GM18508 (cell line): ENCODE data around the gene C1QTNF3.
"Not testable (repeated sequence)": the region's sequence is repeated elsewhere in the genome, so short reads cannot be mapped to it uniquely, and the experiment has no call there.

Experiments
- ATAC-seq: cut with Tn5 transposase; IDR thresholded peaks from one replicate; pipeline ENCODE4 v1.9.1; 2021; ENCODE audit warnings: moderate number of reproducible peaks; ENCODE audit not compliant: insufficient read depth, unreplicated experiment

Gene C1QTNF3, protein sequence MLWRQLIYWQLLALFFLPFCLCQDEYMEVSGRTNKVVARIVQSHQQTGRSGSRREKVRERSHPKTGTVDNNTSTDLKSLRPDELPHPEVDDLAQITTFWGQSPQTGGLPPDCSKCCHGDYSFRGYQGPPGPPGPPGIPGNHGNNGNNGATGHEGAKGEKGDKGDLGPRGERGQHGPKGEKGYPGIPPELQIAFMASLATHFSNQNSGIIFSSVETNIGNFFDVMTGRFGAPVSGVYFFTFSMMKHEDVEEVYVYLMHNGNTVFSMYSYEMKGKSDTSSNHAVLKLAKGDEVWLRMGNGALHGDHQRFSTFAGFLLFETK

DNA sequence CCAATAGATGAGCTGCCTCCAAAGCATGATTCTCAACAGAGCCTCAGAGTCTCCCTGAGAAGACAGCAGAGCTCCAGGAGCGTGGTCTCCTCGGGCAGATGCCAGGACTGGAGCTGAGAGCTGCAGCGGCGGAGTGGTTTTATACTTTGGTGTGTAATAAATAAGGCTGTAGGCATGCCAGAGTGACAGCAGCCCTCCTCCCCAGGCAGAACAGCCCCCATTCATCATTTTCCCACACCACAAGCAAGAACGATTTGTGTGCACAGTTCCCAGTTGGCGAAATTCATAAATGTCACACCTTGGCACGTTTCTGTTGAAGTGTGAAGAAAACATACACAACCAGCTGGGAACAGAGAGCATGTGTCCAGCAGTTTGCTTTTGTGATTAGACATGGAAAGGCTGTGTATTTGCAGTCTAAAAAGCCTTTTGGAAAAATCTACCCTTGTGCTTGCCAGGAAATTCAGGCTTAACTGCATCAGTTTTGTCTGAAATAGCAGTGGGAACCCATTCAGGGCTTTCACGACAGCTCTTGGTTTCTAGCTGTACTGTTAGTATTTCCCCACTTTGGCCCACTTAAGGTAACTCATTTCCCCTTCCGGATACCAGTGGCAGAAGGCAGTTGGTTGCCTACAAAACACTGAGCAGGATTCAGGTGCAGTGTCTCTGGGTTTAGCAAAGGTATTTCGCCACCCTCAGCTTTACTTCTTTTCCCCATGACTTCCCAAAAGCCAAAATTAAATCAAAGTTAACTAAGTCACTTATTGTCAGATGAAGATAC, at the start of gene C1QTNF3:
C1QTNF3 (minus strand) TSS at position 115 of the 778 bp plus-strand sequence; CDS start at position 27, 88 bp downstream.
- ATAC-seq = no peak

GRCh38 chr5:34091039-34091438, 48.0 kb upstream of the C1QTNF3 start:
- ATAC-seq = not testable (repeated sequence)

- ATAC-seq = not testable (repeated sequence)
Observed at GRCh38 chr5:34089802-34090201, 46.8 kb upstream of the C1QTNF3 start.

- not testable (repeated sequence) for ATAC-seq
Observed at GRCh38 chr5:34087728-34088127, 44.7 kb upstream of the C1QTNF3 start.

GRCh38 chr5:34083898-34084297, 40.9 kb upstream of the C1QTNF3 start:
- ATAC-seq = not testable (repeated sequence)

- not testable (repeated sequence) for ATAC-seq
Observed at GRCh38 chr5:34079505-34079904, 36.5 kb upstream of the C1QTNF3 start.

GRCh38 chr5:34077636-34078035, 34.6 kb upstream of the C1QTNF3 start:
- not testable (repeated sequence) for ATAC-seq

DNA sequence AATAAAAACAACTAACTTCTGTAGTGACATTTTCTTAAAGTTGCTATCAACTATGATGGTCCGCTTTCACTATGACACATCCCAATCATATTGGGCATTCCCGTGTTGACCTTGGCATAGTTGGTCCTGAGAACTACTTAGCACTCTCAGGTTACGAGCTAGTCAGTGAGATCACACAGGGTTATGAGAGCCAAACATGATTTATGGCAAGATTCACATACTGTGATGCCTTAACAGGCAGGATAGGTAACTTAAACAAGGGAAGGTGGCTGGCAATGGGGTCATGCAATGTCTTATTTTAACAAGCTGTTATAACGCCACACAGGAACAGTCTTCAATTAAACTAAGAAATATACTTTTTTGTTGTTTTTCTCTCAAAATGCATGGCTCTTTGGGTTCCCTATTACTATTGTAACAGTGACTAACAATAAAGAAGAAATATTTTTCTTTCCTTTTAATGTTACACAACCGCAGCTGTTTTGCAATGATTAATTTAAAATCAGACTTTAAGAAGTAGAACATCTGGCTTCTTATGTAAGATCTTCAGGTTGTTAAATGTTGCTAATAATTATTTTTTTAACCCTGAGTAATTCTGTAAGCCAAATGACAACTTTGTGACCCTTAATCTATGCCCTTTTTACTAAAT, 33.8 kb upstream of the C1QTNF3 start:
- ATAC-seq = not testable (repeated sequence)

- not testable (repeated sequence) for ATAC-seq
Observed at GRCh38 chr5:34074472-34074871, 31.5 kb upstream of the C1QTNF3 start.

- ATAC-seq = not testable (repeated sequence)
Observed at GRCh38 chr5:34074071-34074470, 31.1 kb upstream of the C1QTNF3 start.

GRCh38 chr5:34070626-34071025, 27.6 kb upstream of the C1QTNF3 start:
- ATAC-seq = not testable (repeated sequence)

GRCh38 chr5:34064656-34065055, 21.6 kb upstream of the C1QTNF3 start:
- ATAC-seq = no peak

DNA sequence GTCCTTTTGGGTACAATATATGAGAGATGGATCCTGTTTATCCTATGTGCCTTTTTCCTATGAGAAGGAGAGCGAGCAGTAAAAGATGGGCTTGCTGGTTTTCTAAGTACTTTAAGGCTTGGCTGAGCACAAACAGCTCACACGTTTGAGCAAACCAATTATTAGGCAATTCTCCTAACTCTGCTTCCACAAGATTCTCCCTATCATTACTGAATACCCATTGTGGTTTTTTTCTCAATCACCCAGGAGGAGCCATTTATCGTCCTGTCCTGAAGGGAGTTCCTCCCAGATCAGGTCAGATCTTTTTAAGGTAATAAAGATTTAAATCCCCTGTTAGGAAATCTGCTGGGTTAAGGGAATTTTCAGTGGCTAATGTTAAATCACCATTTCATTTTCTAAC, 19.4 kb upstream of the C1QTNF3 start:
- no peak for ATAC-seq

GRCh38 chr5:34061993-34062392, 19.0 kb upstream of the C1QTNF3 start:
- no peak for ATAC-seq

GRCh38 chr5:34059977-34060376, 17.0 kb upstream of the C1QTNF3 start:
- ATAC-seq = no peak

DNA sequence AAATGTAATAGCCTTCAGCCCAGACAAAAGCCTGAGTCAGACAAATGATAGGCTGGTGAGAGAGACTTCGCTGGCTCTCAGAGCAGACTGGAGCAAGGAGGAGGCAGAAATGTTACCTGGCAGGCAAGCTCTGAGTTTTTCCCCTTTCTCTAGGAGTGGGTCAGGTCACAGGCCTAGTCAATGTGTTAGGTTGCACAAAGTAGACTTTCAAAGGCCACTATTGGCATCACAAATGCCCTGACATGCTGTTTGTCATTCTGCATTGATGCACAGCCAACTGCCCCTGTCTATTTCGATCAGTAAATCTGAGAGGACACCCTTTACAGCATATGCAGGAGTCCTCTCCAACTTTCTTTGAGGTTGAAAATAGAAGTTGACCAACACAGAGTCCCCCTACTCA, 15.5 kb upstream of the C1QTNF3 start:
- no peak for ATAC-seq

DNA sequence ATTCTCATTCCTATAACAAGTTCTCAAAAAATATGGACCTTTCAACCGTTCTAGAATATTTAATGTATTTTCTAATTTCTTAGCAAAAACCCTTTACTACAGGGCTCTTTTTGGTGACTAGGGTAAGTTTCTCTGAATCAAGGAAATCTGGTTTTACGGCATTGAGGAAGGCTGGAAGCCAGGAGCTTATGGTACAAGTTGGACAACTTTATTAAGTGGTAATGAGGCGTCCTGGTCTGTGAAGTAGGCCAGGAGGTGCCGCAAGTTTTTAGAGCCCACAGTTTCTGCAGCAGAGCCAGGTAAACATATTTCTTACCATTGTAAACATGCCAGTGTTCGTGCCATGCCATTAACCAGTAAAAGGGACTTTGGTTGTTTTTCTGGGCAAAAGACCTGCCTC, 14.6 kb upstream of the C1QTNF3 start:
- ATAC-seq = no peak

GRCh38 chr5:34057118-34057517, 14.1 kb upstream of the C1QTNF3 start:
- ATAC-seq = no peak

DNA sequence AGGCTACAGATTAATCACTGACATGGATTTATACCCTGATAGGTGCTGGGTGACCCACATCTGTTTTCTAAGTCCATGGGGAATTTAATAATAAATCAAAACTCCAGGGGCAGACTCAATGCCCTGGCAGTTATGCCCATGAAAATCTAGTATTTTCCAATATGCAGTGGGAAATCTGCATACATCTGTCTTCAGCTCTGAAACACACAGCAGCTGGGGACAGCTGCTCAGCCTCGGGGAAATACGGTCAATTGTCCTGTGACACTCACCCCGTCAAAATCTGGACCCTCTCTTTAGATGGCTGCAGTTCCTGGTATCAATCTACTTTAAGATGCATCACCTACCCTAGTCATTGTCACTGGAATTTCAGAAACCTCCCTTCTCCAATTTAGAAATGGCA, 12.7 kb upstream of the C1QTNF3 start:
- ATAC-seq = no peak

GRCh38 chr5:34054400-34054729, 11.4 kb upstream of the C1QTNF3 start:
- ATAC-seq = no peak
